NCI-H2227 (cell line): Measurements from ENCODE around the gene MUCL1.
"Not testable (repeated sequence)": the region's sequence is repeated elsewhere in the genome, so short reads cannot be mapped to it uniquely, and the experiment has no call there.

ENCODE experiments used
- DNase-seq: peaks from one replicate; lab custom pipeline; 2025; ENCODE audit not compliant: unreplicated experiment; lab: John Stamatoyannopoulos, UW

MUCL1 gene

GRCh38 chr12:54853933-54854538, at the start of gene MUCL1:
Gene MUCL1, plus strand, starts transcription at chr12:54854516. Its CDS starts 67 bp downstream, at chr12:54854583.
- DNase-seq = peak; percentile 46

- no peak for DNase-seq
These were observed 32.6 kb upstream of the MUCL1 start for GRCh38 chr12:54821676-54822075.

GRCh38 chr12:54824402-54824801, 29.9 kb upstream of the MUCL1 start:
- DNase-seq = no peak

GRCh38 chr12:54829511-54829910, 24.8 kb upstream of the MUCL1 start:
- DNase-seq = no peak

GRCh38 chr12:54830199-54830598, 24.1 kb upstream of the MUCL1 start:
- DNase-seq = no peak

- DNase-seq = no peak
These were observed 22.7 kb upstream of the MUCL1 start for GRCh38 chr12:54831631-54832030.

- no peak for DNase-seq
These were observed 14.0 kb upstream of the MUCL1 start for GRCh38 chr12:54840244-54840865.

- DNase-seq = no peak
These were observed 3.1 kb downstream of the MUCL1 start for GRCh38 chr12:54857406-54857805.

- DNase-seq = no peak
These were observed 4.2 kb downstream of the MUCL1 start for GRCh38 chr12:54858562-54858961.

GRCh38 chr12:54859502-54859901, 5.2 kb downstream of the MUCL1 start:
- no peak for DNase-seq

- no peak for DNase-seq
These were observed 7.6 kb downstream of the MUCL1 start for GRCh38 chr12:54861927-54862326.

GRCh38 chr12:54863948-54864618, 9.8 kb downstream of the MUCL1 start:
- no peak for DNase-seq

- DNase-seq = no peak
These were observed 11.5 kb downstream of the MUCL1 start for GRCh38 chr12:54865683-54866324.

GRCh38 chr12:54868690-54869089, 14.4 kb downstream of the MUCL1 start:
- DNase-seq = no peak

GRCh38 chr12:54870048-54870447, 15.7 kb downstream of the MUCL1 start:
- DNase-seq = no peak

GRCh38 chr12:54870617-54871016, 16.3 kb downstream of the MUCL1 start:
- no peak for DNase-seq

GRCh38 chr12:54879150-54879549, 24.8 kb downstream of the MUCL1 start:
- no peak for DNase-seq

- DNase-seq = no peak
These were observed 25.3 kb downstream of the MUCL1 start for GRCh38 chr12:54879579-54879978.

GRCh38 chr12:54882079-54882478, 27.8 kb downstream of the MUCL1 start:
- DNase-seq = no peak

- DNase-seq = not testable (repeated sequence)
These were observed 28.3 kb downstream of the MUCL1 start for GRCh38 chr12:54882597-54882996.

GRCh38 chr12:54888428-54888827, 34.1 kb downstream of the MUCL1 start:
- not testable (repeated sequence) for DNase-seq

GRCh38 chr12:54890339-54890738, 36.0 kb downstream of the MUCL1 start:
- no peak for DNase-seq
